Peyer's patch (tissue), 4 donors: ENCODE measurements around the gene UBLCP1. TPM values are rescaled to one million over a fixed set of nuclear protein-coding genes. Genes with fewer than 3 reads are reported as not detected.
"Not testable (repeated sequence)": the region's sequence is repeated elsewhere in the genome, so short reads cannot be mapped to it uniquely, and the experiment has no call there.

Experiments used
- DNase-seq, 3 donors: peaks; one replicate each; pipeline ENCODE4 v3.0.0-alpha.2; 2017 to 2019
- H3K27ac ChIP-seq, 4 donors: fragments of 200-600 bp; sonication (generic); one replicate each; pipeline ENCODE4 v1.5.1; 2016 to 2019
- H3K27me3 ChIP-seq, 2 donors: fragments of 200-600 bp; sonication (generic); one replicate each; pipeline ENCODE4 v1.5.1; 2019
- H3K36me3 ChIP-seq, 3 donors: fragments of 200-600 bp; sonication (generic); one replicate each; pipeline ENCODE4 v1.5.1; 2016 to 2019
- H3K4me1 ChIP-seq, 4 donors: fragments of 200-600 bp; sonication (generic); one replicate each; pipeline ENCODE4 v1.5.1; 2016 to 2019
- H3K4me3 ChIP-seq, 4 donors: fragments of 200-600 bp; sonication (generic); 1 replicate in 3 of 4; 2 replicates in 1 of 4; pipeline ENCODE4 v1.5.1; 2016 to 2019; ENCODE audit warnings: mild to moderate bottlenecking in 1 of 4
- H3K9me3 ChIP-seq, 4 donors: fragments of 200-600 bp; sonication (generic); one replicate each; pipeline ENCODE4 v1.5.1; 2016 to 2019; ENCODE audit warnings: mild to moderate bottlenecking in 1 of 4
- CTCF ChIP-seq, 6 experiments: fragments of 450-650 bp in 4 of 6; fragments of 200-600 bp in 2 of 6; sonication (generic) in 1 of 6; IDR thresholded peaks; one replicate each; pipeline ENCODE4 v1.5.1; 2017 to 2019; ENCODE audit warnings: antibody characterized with exemption in 6 of 6, mild to moderate bottlenecking in 3 of 6, moderate library complexity in 1 of 6
- POLR2A ChIP-seq, 2 donors: fragments of 450-650 bp; IDR thresholded peaks; one replicate each; pipeline ENCODE4 v1.5.1; 2017; ENCODE audit warnings: antibody characterized with exemption in 2 of 2, mild to moderate bottlenecking in 2 of 2, moderate library complexity in 2 of 2
- total RNA-seq, 4 donors: library from RNA; depleted of rRNA; stranded (reverse); fragments of >200 nt; gene quantifications; one replicate each; pipeline ENCODE4 v1.1.0, GENCODE V29; 2016

The UBLCP1 gene
- total RNA-seq, 4 donors from 2014 or later = 8.2 to 19.8 (median 10.8) TPM

- no peaks in the 10 kb centered on the region for H3K4me1 ChIP-seq
- no peak overlapping the region for H3K4me3 ChIP-seq
- TF ChIP-seq CTCF (IDR thresholded peaks at IDR 0.05) (no peak), POLR2A (IDR thresholded peaks at IDR 0.05) (no peak)
- H3K27ac ChIP-seq = no peak overlapping the region
- no peaks in the 10 kb centered on the region for H3K9me3 ChIP-seq
- H3K27me3 ChIP-seq = no peaks in the 10 kb centered on the region
- H3K36me3 ChIP-seq = no peaks in the 10 kb centered on the region
- DNase-seq = no peak
These were observed 32.4 kb upstream of the UBLCP1 start for GRCh38 chr5:159230657-159231056.

GRCh38 chr5:159231167-159231566 is 31.9 kb upstream of the UBLCP1 start:
- H3K27me3 ChIP-seq = no peaks in the 10 kb centered on the region
- no peak overlapping the region for H3K27ac ChIP-seq
- no peaks in the 10 kb centered on the region for H3K4me1 ChIP-seq
- no peaks in the 10 kb centered on the region for H3K9me3 ChIP-seq
- no peak for DNase-seq
- no peaks in the 10 kb centered on the region for H3K36me3 ChIP-seq
- H3K4me3 ChIP-seq = no peak overlapping the region
- TF ChIP-seq CTCF (IDR thresholded peaks at IDR 0.05) (no peak), POLR2A (IDR thresholded peaks at IDR 0.05) (no peak)

GRCh38 chr5:159235871-159236520 is 27.1 kb upstream of the UBLCP1 start:
- not testable (repeated sequence) for H3K4me1 ChIP-seq, H3K27ac ChIP-seq, H3K36me3 ChIP-seq, DNase-seq, H3K27me3 ChIP-seq, H3K4me3 ChIP-seq, H3K9me3 ChIP-seq

- H3K4me3 ChIP-seq = no peak overlapping the region
- H3K4me1 ChIP-seq = no peaks in the 10 kb centered on the region
- no peak for DNase-seq
- H3K27ac ChIP-seq = no peak overlapping the region
- H3K9me3 ChIP-seq = no peaks in the 10 kb centered on the region
- no peaks in the 10 kb centered on the region for H3K36me3 ChIP-seq
- H3K27me3 ChIP-seq = no peaks in the 10 kb centered on the region
- TF ChIP-seq CTCF (IDR thresholded peaks at IDR 0.05) = no peak
- TF ChIP-seq POLR2A (IDR thresholded peaks at IDR 0.05) = no peak
These were observed 22.7 kb upstream of the UBLCP1 start for GRCh38 chr5:159240301-159240870.

GRCh38 chr5:159241946-159242552 is 21.0 kb upstream of the UBLCP1 start:
- Histone ChIP-seq H3K27me3 (no peaks in the 10 kb centered on the region), H3K4me3 (no peak overlapping the region), H3K9me3 (no peaks in the 10 kb centered on the region), H3K36me3 (no peaks in the 10 kb centered on the region), H3K27ac (no peak overlapping the region), H3K4me1 (no peaks in the 10 kb centered on the region)
- no peak for DNase-seq
- no peak for TF ChIP-seq CTCF (IDR thresholded peaks at IDR 0.05)
- TF ChIP-seq POLR2A (IDR thresholded peaks at IDR 0.05) = no peak

GRCh38 chr5:159242656-159243055 is 20.4 kb upstream of the UBLCP1 start:
- no peaks in the 10 kb centered on the region for H3K9me3 ChIP-seq
- H3K36me3 ChIP-seq = no peaks in the 10 kb centered on the region
- H3K27ac ChIP-seq = no peak overlapping the region
- H3K4me1 ChIP-seq = no peaks in the 10 kb centered on the region
- no peak for TF ChIP-seq CTCF (IDR thresholded peaks at IDR 0.05)
- no peaks in the 10 kb centered on the region for H3K27me3 ChIP-seq
- no peak for DNase-seq
- H3K4me3 ChIP-seq = no peak overlapping the region
